Naive B cell (primary cell): ENCODE data around the gene CMTM7. TPM values are rescaled to one million over a fixed set of nuclear protein-coding genes. Genes with fewer than 3 reads are reported as not detected.
A peak's percentile ranks its signal among the peaks of the same experiment; 100 is the strongest.

Experiments
- ATAC-seq, 2 donors: fragments of 150-1000 bp; cut with Tn5 transposase; 2 replicates each; pipeline ENCODE4 v1.10.0; 2021; ENCODE audit warnings: low read depth in 2 of 2, mild to moderate bottlenecking in 2 of 2, moderate library complexity in 2 of 2
- DNase-seq: peaks from one replicate; pipeline ENCODE4 v3.0.0; 2022
- H3K27ac Mint-ChIP-seq, 6 donors: one replicate each; pipeline ENCODE4 v1.8.0; 2020 to 2022; ENCODE audit warnings: mild to moderate bottlenecking in 6 of 6, mixed read lengths in 6 of 6, moderate library complexity in 5 of 6, inconsistent platforms in 2 of 6
- H3K27me3 Mint-ChIP-seq, 3 donors: one replicate each; pipeline ENCODE4 v1.8.0; 2021 to 2022; ENCODE audit warnings: mixed read lengths in 3 of 3, mild to moderate bottlenecking in 1 of 3
- H3K36me3 Mint-ChIP-seq, 2 donors: one replicate each; pipeline ENCODE4 v1.8.0; 2020 to 2022; ENCODE audit warnings: mixed read lengths in 2 of 2, inconsistent platforms in 1 of 2, mild to moderate bottlenecking in 1 of 2
- H3K4me1 Mint-ChIP-seq, 3 donors: one replicate each; pipeline ENCODE4 v1.8.0; 2020 to 2022; ENCODE audit warnings: mixed read lengths in 3 of 3, inconsistent platforms in 1 of 3, mild to moderate bottlenecking in 1 of 3, moderate library complexity in 1 of 3
- H3K4me3 Mint-ChIP-seq, 8 donors: one replicate each; pipeline ENCODE4 v1.8.0; 2020 to 2022; ENCODE audit warnings: mild to moderate bottlenecking in 8 of 8, mixed read lengths in 8 of 8, moderate library complexity in 8 of 8, inconsistent platforms in 2 of 8
- H3K9me3 Mint-ChIP-seq, 7 donors: one replicate each; pipeline ENCODE4 v1.8.0; 2020 to 2022; ENCODE audit warnings: mixed read lengths in 7 of 7, mild to moderate bottlenecking in 5 of 7, inconsistent platforms in 2 of 7, moderate library complexity in 1 of 7
- polyA plus RNA-seq, 6 donors: library from polyadenylated mRNA; unstranded; fragments of 300-500 nt; fragmentation: Illumina TruSeq; gene quantifications; one replicate each; pipeline ENCODE4 v1.2.3, GENCODE V29; 2021; ENCODE audit warnings: low read depth in 6 of 6

The CMTM7 gene
- polyA plus RNA-seq, 6 donors from 2014 or later: 56.8 to 116 (median 73.3) TPM

- peak; percentile 73 for DNase-seq
- H3K9me3 Mint-ChIP-seq: no peaks in the 10 kb centered on the region
- H3K36me3 Mint-ChIP-seq: no peaks in the 10 kb centered on the region
- H3K4me3 Mint-ChIP-seq: peak within 1 kb of the TSS; percentile 79 to 99 (median 97)
- H3K27ac Mint-ChIP-seq: peak within 1 kb of the TSS; percentile 96 to 99 (median 98)
- H3K4me1 Mint-ChIP-seq: peaks cover 27 to 52% (median 46%) of the 10 kb centered on the region in 3 donors
- ATAC-seq: peak; percentile 76
- no peaks in the 10 kb centered on the region for H3K27me3 Mint-ChIP-seq
Measured at GRCh38 chr3:32502118-32502945, 110.7 kb downstream of the CMTM7 start, which contains the start of gene CMTM6. Gene CMTM6, minus strand, starts transcription at chr3:32502852. Its CDS starts 107 bp downstream, at chr3:32502745.

- Mint-ChIP-seq H3K4me3 (peak overlapping the region; percentile 79 to 99 (median 97)), H3K4me1 (peaks cover 27 to 47% (median 45%) of the 10 kb centered on the region in 3 donors), H3K27ac (peak overlapping the region; percentile 92 to 99 (median 96)), H3K27me3 (no peaks in the 10 kb centered on the region), H3K9me3 (no peaks in the 10 kb centered on the region), H3K36me3 (no peaks in the 10 kb centered on the region)
- peak; percentile 34 to 39 for ATAC-seq
- DNase-seq: no peak
Measured at GRCh38 chr3:32502946-32503286, 111.3 kb downstream of the CMTM7 start.

Other genes with a start within 250 kb of the CMTM7 start
- 1 to 10 TPM in 1 of 6 donors, under 1 TPM in 4, not detected in 1; 0.44 to 1.3 (median 0.53) TPM for gene CMTM8, start 153.2 kb upstream of the CMTM7 start, polyA plus RNA-seq
- gene CMTM6, start 111.0 kb downstream of the CMTM7 start, polyA plus RNA-seq: 100 to 1,000 TPM in 4 of 6 donors, 10 to 100 TPM in 2; 89.7 to 156 (median 106) TPM
- gene DYNC1LI1, start 179.0 kb downstream of the CMTM7 start, polyA plus RNA-seq: 10 to 100 TPM; 23.9 to 35.6 (median 32.2) TPM